Neural crest cell (in vitro differentiated cells): ENCODE measurements around the gene WFS1. TPM values are rescaled to one million over a fixed set of nuclear protein-coding genes. Genes with fewer than 3 reads are reported as not detected.
A peak's percentile ranks its signal among the peaks of the same experiment; 100 is the strongest.

Source experiments
- DNase-seq: peaks from one replicate; pipeline ENCODE4 v3.0.0; 2021; ENCODE audit warnings: low read depth, mixed read lengths, low spot score
- H3K27ac Mint-ChIP-seq: one replicate; pipeline ENCODE4 v1.8.0; 2021; ENCODE audit warnings: mild to moderate bottlenecking, mixed read lengths; ENCODE audit not compliant: unreplicated experiment
- H3K27me3 Mint-ChIP-seq: 2 replicates; pipeline ENCODE4 v1.8.0; 2021; ENCODE audit warnings: low read depth, mild to moderate bottlenecking, mixed read lengths
- H3K36me3 Mint-ChIP-seq: 2 replicates; pipeline ENCODE4 v1.8.0; 2021; ENCODE audit warnings: low read depth, mild to moderate bottlenecking, mixed read lengths
- H3K4me1 Mint-ChIP-seq: 2 replicates; pipeline ENCODE4 v1.8.0; 2021; ENCODE audit warnings: mixed read lengths
- H3K4me3 Mint-ChIP-seq: one replicate; pipeline ENCODE4 v1.8.0; 2021; ENCODE audit warnings: mild to moderate bottlenecking, mixed read lengths
- H3K9me3 Mint-ChIP-seq: 2 replicates; pipeline ENCODE4 v1.8.0; 2021; ENCODE audit warnings: mixed read lengths
- total RNA-seq: library from RNA; stranded (reverse); gene quantifications from 2 replicates; pipeline ENCODE4 v1.2.1, GENCODE V29; 2021
- TF ChIP-seq, protein P1 (sequence below): fragments of 200-600 bp; sonication (generic); conservative IDR thresholded peaks from 2 replicates; pipeline ENCODE4 v1.5.0; 2021; ENCODE audit warnings: antibody characterized with exemption, mild to moderate bottlenecking

Gene WFS1
- total RNA-seq, 1 donor from 2014 or later: 24.8 TPM

GRCh38 chr4:6342530-6343293 is 73.1 kb downstream of the WFS1 start:
- Mint-ChIP-seq H3K27ac (no peak overlapping the region), H3K27me3 (peaks cover 30% of the 10 kb centered on the region), H3K4me3 (no peak overlapping the region), H3K4me1 (peaks cover 10% of the 10 kb centered on the region), H3K36me3 (no peaks in the 10 kb centered on the region), H3K9me3 (no peaks in the 10 kb centered on the region)
- TF ChIP-seq, protein P1, sequence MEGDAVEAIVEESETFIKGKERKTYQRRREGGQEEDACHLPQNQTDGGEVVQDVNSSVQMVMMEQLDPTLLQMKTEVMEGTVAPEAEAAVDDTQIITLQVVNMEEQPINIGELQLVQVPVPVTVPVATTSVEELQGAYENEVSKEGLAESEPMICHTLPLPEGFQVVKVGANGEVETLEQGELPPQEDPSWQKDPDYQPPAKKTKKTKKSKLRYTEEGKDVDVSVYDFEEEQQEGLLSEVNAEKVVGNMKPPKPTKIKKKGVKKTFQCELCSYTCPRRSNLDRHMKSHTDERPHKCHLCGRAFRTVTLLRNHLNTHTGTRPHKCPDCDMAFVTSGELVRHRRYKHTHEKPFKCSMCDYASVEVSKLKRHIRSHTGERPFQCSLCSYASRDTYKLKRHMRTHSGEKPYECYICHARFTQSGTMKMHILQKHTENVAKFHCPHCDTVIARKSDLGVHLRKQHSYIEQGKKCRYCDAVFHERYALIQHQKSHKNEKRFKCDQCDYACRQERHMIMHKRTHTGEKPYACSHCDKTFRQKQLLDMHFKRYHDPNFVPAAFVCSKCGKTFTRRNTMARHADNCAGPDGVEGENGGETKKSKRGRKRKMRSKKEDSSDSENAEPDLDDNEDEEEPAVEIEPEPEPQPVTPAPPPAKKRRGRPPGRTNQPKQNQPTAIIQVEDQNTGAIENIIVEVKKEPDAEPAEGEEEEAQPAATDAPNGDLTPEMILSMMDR: no peak
- no peak for DNase-seq

DNA sequence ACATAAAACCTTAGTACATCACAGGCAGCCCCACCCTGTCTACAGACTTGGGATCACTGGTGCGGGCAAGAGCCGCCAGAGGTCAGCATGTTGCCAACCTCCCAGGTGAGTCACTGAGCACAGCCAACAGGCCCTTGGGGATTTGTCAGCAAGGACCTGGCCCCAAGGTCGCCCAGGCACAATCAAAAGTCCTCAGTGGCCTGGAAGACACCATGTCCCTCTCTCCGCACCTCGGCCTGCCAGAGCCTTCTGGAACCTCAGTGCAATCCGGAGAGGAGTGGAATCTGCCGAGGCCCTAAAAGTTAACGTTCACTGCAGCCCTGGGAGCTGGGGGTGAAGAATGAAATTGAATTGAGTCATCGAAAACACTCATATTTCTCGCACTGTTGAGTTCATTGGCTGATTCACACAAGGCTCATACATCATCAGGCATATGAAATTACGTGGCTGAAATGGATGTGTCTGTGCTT is 74.3 kb downstream of the WFS1 start:
- Mint-ChIP-seq H3K27me3 (peaks cover 24% of the 10 kb centered on the region), H3K4me3 (no peak overlapping the region), H3K4me1 (peaks cover 6% of the 10 kb centered on the region), H3K27ac (no peak overlapping the region), H3K36me3 (no peaks in the 10 kb centered on the region), H3K9me3 (no peaks in the 10 kb centered on the region)
- no peak for DNase-seq
- TF ChIP-seq, protein P1: no peak

- Mint-ChIP-seq H3K27me3 (peaks cover 20% of the 10 kb centered on the region), H3K4me3 (no peak overlapping the region), H3K4me1 (peaks cover 6% of the 10 kb centered on the region), H3K36me3 (no peaks in the 10 kb centered on the region), H3K27ac (peak overlapping the region; percentile 67), H3K9me3 (no peaks in the 10 kb centered on the region)
- no peak for DNase-seq
- TF ChIP-seq, protein P1: no peak
These were observed 75.6 kb downstream of the WFS1 start for GRCh38 chr4:6345096-6345830.

DNA sequence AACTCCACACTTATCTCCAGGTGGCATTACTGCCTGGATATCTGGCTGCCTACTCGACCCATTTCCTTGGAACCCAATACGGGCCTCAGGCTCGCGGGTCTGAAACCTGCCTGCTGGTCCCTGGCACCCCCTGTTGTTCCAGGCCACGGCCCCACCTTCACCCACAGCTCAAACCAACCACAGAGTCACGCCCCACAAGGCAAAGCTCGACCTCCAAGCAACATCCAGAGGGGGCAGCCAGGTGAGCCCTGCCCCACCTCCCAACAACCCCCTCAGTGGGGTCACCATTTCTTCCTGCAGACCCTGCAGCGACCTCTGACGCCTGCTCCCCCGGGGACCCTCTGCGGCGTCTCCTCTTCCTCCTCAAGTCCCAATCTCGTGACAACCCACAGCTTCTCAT is 76.2 kb downstream of the WFS1 start:
- H3K4me1 Mint-ChIP-seq: peaks cover 6% of the 10 kb centered on the region
- no peaks in the 10 kb centered on the region for H3K36me3 Mint-ChIP-seq
- DNase-seq: no peak
- no peak overlapping the region for H3K27ac Mint-ChIP-seq
- H3K4me3 Mint-ChIP-seq: no peak overlapping the region
- TF ChIP-seq, protein P1: no peak
- H3K27me3 Mint-ChIP-seq: peaks cover 19% of the 10 kb centered on the region
- H3K9me3 Mint-ChIP-seq: no peaks in the 10 kb centered on the region

- H3K27me3 Mint-ChIP-seq: peaks cover 19% of the 10 kb centered on the region
- H3K36me3 Mint-ChIP-seq: no peaks in the 10 kb centered on the region
- peaks cover 3% of the 10 kb centered on the region for H3K4me1 Mint-ChIP-seq
- no peak overlapping the region for H3K4me3 Mint-ChIP-seq
- no peak overlapping the region for H3K27ac Mint-ChIP-seq
- TF ChIP-seq, protein P1: no peak
- no peak for DNase-seq
- no peaks in the 10 kb centered on the region for H3K9me3 Mint-ChIP-seq
These were observed 76.9 kb downstream of the WFS1 start for GRCh38 chr4:6346373-6347110.
